Muscle of arm (tissue), 12 donors: ENCODE measurements around the gene TMEM161B. TPM values are rescaled to one million over a fixed set of nuclear protein-coding genes. Genes with fewer than 3 reads are reported as not detected.
"Not testable (repeated sequence)": the region's sequence is repeated elsewhere in the genome, so short reads cannot be mapped to it uniquely, and the experiment has no call there.

Experiments used
- DNase-seq: peaks from one replicate; pipeline ENCODE4 v3.0.0-alpha.2; 2013
- polyA plus RNA-seq, 12 donors: library from polyadenylated mRNA; unstranded; fragments of 120-200 nt; gene quantifications; one replicate each; pipeline ENCODE4 v1.2.1, GENCODE V29; 2013; ENCODE audit not compliant: insufficient read length in 12 of 12

The TMEM161B gene
- polyA plus RNA-seq, 12 donors, result 9.6 to 33.7 (median 15.4) TPM; not detected in 1

DNA sequence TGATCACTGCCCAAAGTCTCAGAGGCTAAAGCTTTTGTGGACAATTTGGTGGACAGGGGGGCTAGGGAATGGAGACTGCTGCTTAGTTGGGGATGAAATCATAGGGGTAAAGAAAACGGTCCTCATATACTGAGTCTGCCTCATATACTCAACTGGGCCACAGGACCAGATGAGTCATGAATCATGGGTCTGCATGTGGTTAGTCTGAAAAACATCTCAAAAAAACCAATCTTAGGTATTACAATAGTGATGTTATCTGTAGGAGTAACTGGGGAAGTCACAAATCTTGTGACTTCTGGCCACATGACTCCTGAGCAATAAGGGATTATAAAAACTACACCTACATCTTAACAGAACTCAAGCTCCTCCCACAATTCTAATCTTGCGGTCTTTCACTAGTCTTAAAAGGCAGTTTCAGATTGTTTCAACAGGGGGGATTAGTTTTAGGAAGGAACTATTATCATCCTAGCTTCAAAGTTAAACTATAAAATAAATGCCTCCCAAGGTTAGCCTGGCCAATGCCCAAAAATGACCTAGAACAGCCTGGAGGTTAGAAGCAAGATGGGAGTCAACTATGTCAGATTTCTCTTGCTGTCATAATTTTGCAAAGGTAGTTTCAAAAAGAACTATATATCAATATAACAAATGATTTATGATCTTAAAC is 17.5 kb downstream of the TMEM161B start:
- no peak for DNase-seq

DNA sequence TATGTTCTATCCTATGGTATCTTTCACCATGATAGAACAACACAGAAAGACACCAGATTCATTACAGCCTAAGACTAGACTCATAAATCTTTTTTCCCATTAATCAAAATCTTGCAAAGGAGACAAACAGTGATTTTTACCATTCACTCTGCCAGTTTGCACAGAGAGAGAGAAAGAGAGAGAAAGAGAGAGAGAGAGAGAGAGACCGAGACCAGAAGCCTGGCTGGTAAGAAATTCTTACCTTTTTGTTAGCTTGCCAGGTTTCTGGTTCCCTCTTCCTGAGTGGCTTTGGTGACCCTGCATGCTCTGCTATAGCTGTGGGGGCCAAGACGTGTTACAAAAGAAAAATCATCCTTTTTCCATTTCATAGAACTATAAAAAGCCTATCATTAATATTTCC is 18.6 kb downstream of the TMEM161B start:
- no peak for DNase-seq

DNA sequence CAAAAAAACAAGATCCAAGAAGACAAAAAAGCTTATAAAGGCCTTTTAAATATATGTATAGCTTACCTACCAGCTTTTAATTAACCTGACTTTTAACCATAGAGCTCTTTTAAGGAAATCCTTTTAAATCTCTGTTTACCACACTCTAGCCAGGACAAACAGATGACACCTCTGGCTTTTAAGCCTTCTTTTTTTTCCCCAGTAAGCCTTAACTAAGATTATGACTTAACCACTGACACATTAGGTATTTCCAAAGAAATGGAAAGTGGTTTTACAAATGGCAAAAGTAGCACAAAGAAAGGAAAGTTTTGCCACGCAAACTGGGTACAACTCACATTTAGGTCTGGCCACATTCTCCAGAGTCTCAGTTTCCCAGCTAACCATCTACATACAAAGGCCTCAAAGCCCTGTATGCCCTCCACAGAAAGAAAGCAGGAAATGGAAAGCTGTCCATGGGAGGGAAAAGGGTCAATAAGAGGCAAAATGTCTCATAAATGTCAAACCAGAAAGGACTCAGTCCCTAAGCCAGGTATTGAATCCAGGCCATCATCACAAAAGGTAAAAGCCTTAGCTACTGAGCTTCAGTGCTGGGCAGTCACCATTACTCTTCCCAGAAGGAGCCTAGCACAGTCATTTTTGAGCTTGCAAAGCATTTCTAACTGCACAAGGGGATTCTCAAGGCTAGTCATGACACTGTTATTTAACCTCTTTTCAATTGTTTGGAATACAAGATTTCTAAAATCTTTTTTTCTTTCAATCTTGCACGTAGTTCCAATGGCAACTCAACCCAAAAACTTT is 19.7 kb downstream of the TMEM161B start:
- no peak for DNase-seq

DNA sequence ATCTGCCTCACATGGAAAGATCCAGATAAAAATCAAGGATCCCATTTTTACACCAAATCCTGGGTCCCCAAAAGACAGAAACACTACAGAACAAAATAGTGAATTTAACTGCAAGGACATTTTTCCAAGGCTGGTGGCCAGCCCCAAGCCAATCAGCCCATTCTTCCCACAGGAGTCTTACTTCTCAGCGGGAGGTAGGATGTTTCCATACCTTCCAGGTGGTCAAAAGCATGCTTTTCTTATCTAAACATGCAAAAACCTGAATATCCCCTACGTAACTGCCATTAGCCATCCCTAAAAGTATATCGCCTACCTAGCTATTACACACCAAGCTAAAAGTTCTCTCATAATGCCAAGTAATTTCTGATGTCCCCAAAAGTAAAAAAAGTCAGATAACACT is 20.6 kb downstream of the TMEM161B start:
- no peak for DNase-seq

DNA sequence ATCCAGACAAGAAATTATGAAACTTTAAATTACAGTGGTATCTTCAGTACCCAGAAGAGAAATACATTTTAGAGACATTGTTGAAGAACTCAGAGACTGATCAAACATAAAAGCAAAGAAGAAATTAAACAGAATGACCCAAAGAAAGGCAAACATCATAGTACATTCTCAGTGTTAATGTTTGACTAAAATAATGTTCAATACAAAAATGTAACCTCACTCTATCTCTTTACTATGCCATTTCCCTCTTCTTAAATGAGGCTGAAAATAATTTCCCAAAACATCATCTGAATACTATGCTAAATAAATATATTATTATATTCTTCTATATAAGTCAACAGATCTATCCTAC is 22.8 kb downstream of the TMEM161B start:
- DNase-seq, result no peak

DNA sequence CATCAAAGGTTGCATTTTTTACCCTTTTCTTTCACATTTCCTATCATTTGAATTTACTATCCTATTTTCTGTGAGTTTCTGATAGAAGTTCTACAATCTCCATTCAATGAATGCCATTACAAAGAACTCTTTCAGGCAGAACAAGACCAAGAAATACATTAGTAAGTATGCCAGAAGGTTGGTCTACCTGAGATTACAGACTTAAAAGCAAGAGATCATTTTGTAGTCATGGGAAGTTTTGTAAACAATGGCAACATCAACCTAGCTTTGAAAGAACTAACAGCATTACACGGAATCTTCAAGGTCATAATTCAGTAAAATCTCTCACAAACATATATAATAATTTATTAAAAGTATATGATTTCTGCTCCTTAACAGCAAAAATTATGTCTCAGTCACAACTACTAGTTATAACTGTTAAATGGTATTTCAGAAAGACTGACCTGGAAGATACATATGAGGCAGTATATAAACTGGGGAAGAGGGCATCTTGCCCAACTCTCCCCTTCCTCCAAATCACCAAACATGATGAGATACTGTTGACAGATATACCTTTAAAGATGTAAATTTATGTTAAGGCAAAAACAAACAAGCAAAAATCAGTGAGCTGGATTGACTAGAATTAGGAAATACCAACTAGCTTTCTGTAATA is 23.3 kb downstream of the TMEM161B start:
- DNase-seq, result no peak

DNA sequence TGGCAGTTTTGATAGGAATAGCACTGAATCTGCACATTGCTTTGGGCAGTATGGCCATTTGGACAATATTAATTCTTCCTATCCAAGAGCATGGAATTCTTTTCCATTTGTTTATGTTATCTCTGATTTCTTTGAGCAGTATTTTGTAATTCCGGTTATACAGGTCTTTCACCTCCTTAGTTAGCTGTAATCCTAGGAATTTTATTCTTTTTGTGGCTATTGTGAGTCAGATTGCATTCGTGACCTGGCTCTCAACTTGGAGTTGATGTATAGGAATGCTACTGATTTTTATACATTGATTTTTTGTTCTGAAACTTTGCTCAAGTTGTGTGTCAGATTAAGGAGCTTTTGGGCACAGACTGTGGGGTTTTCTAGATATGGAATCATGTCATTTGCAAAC is 24.0 kb downstream of the TMEM161B start:
- DNase-seq, result no peak

DNA sequence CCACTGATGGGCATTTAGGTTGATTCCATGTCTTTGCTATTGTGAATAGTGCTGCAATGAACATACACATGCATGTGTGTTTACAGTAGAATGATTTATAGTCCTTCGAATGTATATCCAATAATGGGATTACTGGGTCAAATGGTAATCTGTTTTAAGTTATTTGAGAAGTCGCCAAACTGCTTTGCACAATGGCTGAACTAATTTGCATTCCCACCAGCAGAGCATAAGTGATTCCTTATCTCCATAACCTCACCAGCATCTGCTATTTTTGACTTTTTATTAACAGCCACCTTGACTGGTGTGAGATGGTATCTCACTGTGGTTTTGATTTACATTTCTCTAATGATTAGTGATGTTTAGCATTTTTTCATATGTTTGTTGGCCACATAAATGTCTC is 25.2 kb downstream of the TMEM161B start:
- DNase-seq, result not testable (repeated sequence)

DNA sequence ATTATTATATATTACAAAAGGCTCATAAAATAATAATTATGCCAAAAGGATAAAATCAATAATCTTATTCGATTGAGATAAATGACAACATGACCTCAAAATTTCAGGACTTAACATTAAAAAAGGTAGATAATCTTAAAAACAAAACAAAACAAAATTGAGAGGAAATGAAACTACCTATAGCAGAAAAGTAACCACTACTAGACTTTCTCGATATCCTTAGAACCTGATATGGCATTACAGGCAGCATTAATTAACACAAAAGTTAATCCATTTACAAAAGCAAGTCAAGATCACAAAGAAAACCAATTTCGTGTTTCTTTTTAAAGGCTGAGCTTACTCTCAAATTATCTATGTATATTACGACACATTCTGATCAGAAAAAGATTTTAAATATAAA is 29.9 kb downstream of the TMEM161B start:
- DNase-seq, result no peak

DNA sequence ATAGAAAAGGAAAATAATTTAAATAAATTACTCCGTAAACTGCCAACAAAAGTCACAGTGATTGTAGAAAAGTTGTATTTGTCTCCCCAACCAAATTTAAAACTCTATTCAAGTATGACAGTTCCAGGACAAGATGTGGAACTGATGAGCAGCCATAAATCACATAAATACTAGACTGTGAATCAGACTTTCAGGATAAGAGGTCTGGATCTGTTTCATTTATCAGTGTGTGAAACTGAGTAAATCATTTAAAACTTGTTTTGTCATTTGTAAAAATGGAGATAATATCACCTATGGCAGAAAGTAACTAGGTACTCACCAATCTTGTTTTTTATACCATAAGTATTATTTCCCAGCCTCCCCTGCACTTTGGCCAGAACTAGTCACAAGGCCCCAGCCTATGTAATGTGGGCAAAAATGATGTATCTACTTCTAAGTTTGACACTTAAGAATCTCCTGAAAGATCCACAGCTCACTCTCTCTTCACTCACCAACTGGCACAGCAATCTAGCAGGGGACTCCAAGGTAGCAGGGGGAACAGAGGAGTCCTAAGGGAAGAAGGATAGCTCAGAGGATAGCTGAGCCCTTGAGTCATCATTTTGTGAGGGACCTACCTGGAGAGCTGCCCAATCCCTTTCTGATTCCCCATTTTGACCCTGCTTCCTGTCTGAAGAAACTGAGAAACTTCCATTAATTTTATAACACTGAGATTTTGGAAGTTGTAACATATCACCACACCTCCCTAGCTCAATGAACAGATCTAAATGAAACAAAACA is 31.6 kb downstream of the TMEM161B start:
- no peak for DNase-seq

DNA sequence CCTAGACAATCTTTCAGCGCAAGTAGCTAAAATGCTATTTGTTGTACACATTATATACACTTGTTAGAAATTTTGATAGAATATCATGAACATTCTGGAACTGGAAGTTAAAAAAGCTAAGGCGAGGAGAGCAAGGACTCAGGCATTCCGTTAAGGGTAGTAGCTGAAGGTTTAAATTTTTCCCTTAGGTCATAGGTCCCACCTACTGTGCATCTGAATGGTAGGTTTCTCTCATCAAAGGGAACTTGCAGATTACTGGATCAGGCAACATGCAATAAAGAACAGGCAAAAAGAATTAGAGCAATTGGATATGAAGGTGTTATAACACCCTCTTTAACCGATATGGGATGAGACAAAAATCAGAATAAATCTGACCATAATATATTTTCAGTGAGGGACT is 32.8 kb downstream of the TMEM161B start:
- no peak for DNase-seq

DNA sequence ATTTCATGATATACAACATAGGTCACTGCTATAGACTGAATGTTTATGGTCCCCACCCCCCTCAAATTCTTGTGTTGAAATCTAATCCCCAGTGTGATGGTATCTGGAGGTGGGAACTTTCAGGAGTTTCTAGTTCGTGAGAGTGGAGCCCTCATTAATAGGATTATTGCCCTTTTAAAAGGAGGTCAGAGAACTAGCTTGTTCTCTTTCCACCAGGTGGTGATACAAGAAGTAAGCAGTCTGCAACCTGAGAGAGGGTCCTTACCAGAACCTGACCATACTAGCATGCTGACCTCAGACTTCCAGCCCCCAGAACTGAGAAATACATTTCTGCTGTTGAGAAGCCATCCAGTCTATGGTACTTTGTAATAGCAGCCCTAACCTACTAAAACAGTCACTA is 33.3 kb downstream of the TMEM161B start:
- DNase-seq, result no peak

DNA sequence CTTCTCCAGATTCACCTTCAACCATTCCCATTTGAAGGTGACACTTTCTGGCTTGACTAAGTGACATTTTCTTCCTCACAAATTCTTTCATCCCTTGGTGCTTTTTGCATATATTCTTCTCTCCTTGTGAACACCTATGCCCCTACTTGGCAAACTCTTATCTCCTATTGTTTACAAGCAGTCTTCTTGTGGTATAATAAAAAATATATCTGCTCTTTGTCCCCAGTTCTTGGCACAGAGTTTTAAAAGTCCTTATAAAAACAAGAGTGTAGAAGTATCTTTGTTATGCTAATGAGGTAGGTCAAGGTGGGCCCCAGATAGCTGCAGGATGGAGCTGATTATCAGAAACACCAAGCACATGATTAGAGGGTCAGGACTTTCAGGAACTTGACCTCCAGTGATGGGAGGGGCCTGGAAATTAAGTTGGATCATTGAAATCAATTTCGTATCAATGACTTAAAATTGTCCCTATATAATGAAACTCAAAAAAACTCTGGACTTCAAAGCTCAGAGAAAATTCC is 38.0 kb downstream of the TMEM161B start:
- DNase-seq, result no peak

DNA sequence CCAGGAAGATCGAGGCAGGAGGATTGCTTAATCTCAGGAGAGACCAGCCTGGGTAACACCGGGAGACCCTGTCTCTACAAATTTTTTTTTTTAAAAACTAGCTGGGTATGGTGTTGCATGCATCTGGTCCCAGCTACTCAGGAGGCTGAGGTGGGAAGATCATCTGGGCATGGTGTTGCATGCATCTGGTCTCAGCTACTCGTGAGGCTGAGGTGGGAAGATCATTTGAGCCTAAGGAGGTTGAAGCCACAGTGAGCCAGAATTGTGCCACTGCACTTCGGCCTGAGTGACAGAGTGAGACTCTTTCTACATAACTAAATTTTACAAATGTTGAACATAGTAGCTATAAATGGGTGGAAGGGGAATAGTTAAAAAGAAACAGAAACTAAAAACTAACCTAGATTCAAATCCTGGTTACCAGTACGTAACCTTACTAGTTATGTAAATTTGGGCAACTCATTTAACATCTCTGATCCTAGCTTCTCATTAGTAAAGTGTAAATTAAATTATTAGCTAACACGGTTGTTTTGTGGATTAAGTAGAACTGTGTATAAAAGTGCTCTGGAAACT is 41.7 kb downstream of the TMEM161B start:
- no peak for DNase-seq

DNA sequence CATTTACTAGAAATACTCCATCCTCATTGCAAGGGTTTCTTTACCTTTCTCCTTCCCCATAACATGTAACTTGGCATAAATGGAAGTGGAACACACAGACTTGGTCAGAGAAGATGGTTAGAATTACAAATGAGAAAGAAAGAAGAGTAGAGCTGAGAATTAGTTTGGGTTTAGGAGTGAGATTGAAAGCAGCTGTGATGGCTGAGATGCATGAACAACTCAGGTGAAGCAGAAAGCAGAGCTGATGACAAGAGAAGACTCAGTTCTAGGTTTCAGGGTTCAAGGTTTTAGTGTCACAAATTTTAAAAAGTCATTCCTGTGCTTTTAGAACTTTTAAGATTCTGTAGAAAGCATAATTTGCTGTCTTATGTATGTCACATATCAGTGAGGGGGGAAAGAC is 54.0 kb downstream of the TMEM161B start:
- DNase-seq, result no peak

DNA sequence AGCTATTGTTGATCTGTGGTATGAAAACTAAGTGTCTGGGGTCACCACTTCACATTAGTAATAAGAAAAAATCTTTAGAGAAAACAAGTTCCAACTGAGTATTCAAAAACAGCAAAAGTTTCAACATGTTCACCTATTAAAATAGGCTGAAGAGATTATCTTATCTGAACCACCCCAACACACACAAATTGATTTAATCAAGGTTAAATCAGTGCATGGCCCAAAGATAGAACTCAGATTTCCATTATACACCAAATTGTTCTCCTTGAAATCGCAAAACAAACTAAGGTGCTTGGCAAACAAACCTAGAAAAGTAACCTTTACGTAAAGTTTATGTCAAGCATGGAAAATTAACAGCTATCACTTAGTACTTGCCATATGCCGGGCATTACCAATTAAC is 61.1 kb downstream of the TMEM161B start:
- DNase-seq, result no peak

DNA sequence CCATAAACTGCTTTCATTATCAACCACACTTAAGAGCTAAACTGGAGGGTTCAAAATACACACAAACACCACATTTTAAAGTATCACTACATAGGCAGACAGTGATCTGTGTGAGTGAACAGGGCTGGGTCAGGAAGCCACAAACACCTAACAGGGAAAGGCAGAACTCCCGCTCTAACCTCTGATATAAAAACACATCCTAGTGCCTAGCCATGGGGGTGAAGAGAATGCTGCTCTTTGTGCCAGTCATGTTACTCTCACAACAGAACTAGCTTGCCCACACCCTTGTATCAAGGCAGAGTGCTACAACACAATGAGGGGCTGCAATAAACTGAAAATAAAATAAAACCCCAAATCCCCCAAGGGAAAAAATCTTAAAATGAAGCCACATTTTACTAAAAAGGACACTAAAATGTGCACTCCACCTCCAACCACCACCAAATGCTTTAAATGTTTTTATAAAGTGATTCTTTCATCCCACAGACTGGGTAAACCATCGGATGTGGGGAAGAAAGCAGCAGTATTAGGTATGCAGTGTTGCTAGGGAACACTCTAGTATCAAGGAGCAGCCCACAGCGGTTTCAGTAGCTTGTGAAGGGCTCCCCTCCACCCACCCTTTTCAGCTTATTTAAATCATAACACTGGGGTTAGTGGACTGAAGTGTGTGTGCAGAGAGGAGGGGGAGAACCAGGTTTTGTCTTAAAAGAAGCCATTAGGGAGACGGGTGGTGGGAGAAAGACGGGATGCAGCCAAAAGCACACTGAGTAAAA is 64.5 kb downstream of the TMEM161B start:
- no peak for DNase-seq

DNA sequence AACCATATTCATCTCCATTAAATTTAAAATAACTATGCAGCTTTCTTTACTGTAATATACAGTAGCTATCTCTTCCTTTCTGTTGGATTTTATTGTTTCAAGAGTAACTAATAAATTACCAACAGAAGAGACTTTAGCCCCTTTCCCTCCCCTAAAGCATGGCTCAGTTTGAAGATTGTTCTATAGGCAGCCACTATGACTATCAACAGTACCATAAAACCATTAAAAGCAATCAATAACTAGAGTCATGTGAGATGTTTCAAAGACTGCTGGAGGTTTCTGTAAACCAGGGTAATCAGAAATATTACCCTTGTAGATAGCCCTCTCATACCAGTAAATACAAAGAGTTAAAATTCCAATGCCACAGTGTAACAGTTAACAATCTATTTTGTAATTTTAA is 73.0 kb downstream of the TMEM161B start:
- no peak for DNase-seq

DNA sequence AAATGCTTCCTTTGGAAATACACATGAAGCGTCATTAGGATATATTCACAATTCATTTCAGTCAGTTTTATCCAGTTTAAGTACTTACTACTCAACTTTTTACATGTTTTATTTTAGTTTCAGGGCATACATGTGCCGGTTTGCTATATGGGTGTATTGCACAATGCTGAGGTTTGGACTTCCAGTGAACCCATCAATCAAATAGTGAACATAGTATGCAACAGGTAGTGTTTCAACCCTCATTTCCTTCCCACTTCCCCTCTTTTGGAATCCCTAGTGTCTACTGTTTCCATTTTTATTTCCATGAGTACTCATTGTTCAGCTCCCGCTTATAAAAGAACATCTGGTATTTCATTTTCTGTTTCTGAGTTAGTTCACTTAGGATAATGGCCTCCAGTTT is 74.7 kb downstream of the TMEM161B start:
- DNase-seq, result no peak

DNA sequence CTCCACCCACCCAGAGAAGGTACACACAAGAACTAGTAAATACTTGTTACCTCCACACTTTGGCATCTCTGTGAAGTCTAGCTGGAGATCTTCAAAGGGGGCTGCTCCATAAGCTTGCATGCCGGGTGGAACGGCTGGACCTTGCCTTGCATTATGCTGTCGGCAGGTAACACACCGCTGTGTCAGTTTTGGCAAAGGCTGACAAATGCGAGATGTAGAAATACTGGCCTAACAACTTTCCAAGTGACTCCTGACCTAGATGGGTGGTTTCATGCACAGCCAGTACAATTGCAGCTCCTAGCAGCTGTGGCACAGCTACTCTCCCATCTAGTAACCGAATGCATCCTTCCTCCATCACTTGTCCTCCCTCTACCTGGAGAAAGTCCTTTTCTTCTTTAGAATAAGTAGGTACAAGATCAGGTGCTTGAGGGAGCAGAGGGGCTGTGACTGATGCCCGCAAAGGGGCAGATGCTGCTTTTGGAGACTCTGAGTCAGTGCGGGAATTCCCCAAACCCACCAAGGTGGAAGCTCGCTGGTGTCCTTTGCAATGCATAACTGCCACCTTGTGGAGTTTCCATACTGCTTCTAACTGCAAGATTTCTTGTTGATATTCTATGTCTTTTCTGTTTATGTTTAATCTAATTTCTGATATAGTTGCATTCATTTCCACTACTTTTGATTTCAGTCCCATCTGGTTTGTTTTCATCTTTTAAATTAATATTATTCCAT is 78.4 kb downstream of the TMEM161B start:
- DNase-seq, result no peak
